ENCODE data around the gene PAX2. TPM values are rescaled to one million over a fixed set of nuclear protein-coding genes. Genes with fewer than 3 reads are reported as not detected.

Gene PAX2
- total and polyA plus RNA-seq, 2 donors = 0.09 to 0.43 TPM

DNA sequence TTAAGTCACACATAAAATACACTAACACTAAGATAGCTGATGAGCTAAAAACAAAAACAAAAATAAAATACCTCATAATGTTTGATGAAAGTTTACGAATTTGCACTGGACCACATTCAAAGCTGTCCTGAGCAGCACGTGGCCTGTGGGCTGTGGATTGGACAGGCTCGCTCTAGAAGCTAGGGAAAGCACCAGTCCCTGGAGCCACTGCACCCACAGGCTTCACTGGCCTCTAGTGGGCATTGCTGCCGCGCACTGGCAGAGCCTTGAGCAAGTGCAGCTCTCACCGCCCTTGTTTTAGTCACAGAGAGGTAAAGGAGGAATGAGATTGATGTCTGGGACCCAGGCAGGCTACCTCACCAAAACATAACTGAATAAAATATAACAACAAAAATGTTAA is 67.6 kb downstream of the PAX2 start:
- DNase-seq (ENCODE audit: low read depth in 6 of 9, low spot score in 9 of 9) = no peak

DNA sequence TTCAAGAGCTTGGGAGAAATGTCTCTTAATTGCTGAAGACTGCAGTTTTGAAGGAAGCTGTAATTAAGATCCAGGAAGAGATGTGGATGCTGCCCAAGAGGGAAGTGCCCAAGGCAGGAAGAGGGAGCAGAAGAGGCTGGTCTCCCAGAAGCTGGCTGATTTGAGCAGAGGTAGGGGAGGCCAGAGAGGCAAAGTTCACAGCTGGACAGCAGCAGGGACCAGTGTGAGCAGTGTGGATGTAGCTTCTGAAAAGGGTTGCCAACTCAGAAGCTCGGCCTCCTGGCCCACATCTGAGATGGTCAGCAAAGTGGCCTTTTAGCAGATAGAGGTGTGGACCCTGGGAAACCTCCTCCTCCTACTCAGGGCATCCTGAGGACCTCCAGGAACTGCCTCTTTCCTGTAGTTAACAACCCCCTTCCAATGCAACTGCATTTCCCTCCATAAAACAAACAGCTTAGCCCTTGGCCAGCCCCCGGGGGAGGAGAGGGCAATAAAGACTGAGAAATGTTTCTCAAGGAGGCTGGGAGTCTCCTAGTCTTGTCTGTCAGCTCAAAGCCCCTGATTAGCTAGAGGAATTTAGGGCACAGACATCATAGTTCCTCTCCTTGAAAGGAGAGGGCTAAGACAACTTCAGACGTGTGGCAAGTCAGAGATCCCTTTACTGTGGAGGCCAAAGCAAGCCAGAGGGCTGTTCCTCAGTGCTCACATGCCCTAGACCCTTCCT is 69.5 kb downstream of the PAX2 start:
- 26% methylated on average over 3 of the region's 3 CpGs for WGBS
- no peaks in the 10 kb centered on the region for H3K36me3 ChIP-seq (ENCODE audit: control insufficient read depth in 2 of 2, insufficient read depth in 2 of 2, low read length in 1 of 2)
- no peak for DNase-seq (ENCODE audit: low read depth in 6 of 9, low spot score in 9 of 9)
- H3K9me3 ChIP-seq (ENCODE audit: control insufficient read depth in 2 of 2, insufficient read depth in 1 of 2, low read length in 1 of 2) = peaks cover 0 to 5% of the 10 kb centered on the region in 2 donors
- no peaks in the 10 kb centered on the region for H3K4me1 ChIP-seq (ENCODE audit: control insufficient read depth in 2 of 2, insufficient read depth in 2 of 2, low read length in 2 of 2)
- no peak overlapping the region for H3K4me3 ChIP-seq (ENCODE audit: low read length in 2 of 2)
- H3K27ac ChIP-seq (ENCODE audit: low read depth in 1 of 2, low read length in 1 of 2) = no peak overlapping the region
- H3K27me3 ChIP-seq (ENCODE audit: control insufficient read depth in 2 of 2, insufficient read depth in 1 of 2, low read length in 1 of 2) = peaks cover 19 to 83% of the 10 kb centered on the region in 2 donors

More for the DNA sequence above, 67.6 kb downstream of the PAX2 start:
- H3K27ac ChIP-seq (ENCODE audit: low read depth in 1 of 2, low read length in 1 of 2) = no peak overlapping the region
- no peak overlapping the region for H3K4me3 ChIP-seq (ENCODE audit: low read length in 2 of 2)
- 85% methylated on average over 6 of the region's 6 CpGs for WGBS
- H3K36me3 ChIP-seq (ENCODE audit: control insufficient read depth in 2 of 2, insufficient read depth in 2 of 2, low read length in 1 of 2) = no peaks in the 10 kb centered on the region
- no peaks in the 10 kb centered on the region for H3K4me1 ChIP-seq (ENCODE audit: control insufficient read depth in 2 of 2, insufficient read depth in 2 of 2, low read length in 2 of 2)
- peaks cover 15 to 90% of the 10 kb centered on the region in 2 donors for H3K27me3 ChIP-seq (ENCODE audit: control insufficient read depth in 2 of 2, insufficient read depth in 1 of 2, low read length in 1 of 2)
- H3K9me3 ChIP-seq (ENCODE audit: control insufficient read depth in 2 of 2, insufficient read depth in 1 of 2, low read length in 1 of 2) = peaks cover 0 to 5% of the 10 kb centered on the region in 2 donors

DNA sequence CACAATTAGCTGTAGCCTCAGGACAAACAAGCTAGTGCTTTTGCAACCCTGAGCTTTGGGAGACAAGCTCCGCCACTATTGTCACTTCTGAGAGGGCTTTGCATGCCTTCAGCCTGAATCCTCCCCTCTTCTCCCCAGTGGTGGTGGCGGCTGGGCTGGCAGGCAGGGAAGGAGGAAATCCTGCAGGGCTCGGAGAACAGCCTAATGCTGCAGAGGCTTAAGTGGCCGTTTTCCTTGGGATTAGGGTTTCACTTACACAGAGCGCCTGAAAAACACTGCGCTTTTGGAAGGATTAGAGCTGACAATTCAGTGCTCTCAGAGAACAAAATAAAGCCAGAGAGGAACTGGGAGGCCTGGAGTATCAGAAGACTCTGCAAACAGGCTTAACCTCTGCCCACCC is 71.3 kb downstream of the PAX2 start:
- H3K4me3 ChIP-seq (ENCODE audit: low read length in 2 of 2) = no peak overlapping the region
- 60% methylated on average over 6 of the region's 6 CpGs for WGBS
- H3K36me3 ChIP-seq (ENCODE audit: control insufficient read depth in 2 of 2, insufficient read depth in 2 of 2, low read length in 1 of 2) = no peaks in the 10 kb centered on the region
- no peak for DNase-seq (ENCODE audit: low read depth in 6 of 9, low spot score in 9 of 9)
- H3K9me3 ChIP-seq (ENCODE audit: control insufficient read depth in 2 of 2, insufficient read depth in 1 of 2, low read length in 1 of 2) = peaks cover 0 to 5% of the 10 kb centered on the region in 2 donors
- H3K27me3 ChIP-seq (ENCODE audit: control insufficient read depth in 2 of 2, insufficient read depth in 1 of 2, low read length in 1 of 2) = peaks cover 25 to 82% of the 10 kb centered on the region in 2 donors
- no peak overlapping the region for H3K27ac ChIP-seq (ENCODE audit: low read depth in 1 of 2, low read length in 1 of 2)
- H3K4me1 ChIP-seq (ENCODE audit: control insufficient read depth in 2 of 2, insufficient read depth in 2 of 2, low read length in 2 of 2) = no peaks in the 10 kb centered on the region

GRCh38 chr10:100817268-100817839 is 72.0 kb downstream of the PAX2 start:
- H3K4me1 ChIP-seq (ENCODE audit: control insufficient read depth in 2 of 2, insufficient read depth in 2 of 2, low read length in 2 of 2) = no peaks in the 10 kb centered on the region
- no peaks in the 10 kb centered on the region for H3K36me3 ChIP-seq (ENCODE audit: control insufficient read depth in 2 of 2, insufficient read depth in 2 of 2, low read length in 1 of 2)
- no peak for DNase-seq (ENCODE audit: low read depth in 6 of 9, low spot score in 9 of 9)
- whole genome bisulfite sequencing = 80% methylated on average over 4 of the region's 4 CpGs
- no peak overlapping the region for H3K27ac ChIP-seq (ENCODE audit: low read depth in 1 of 2, low read length in 1 of 2)
- no peak overlapping the region for H3K4me3 ChIP-seq (ENCODE audit: low read length in 2 of 2)
- H3K27me3 ChIP-seq (ENCODE audit: control insufficient read depth in 2 of 2, insufficient read depth in 1 of 2, low read length in 1 of 2) = peaks cover 25 to 78% of the 10 kb centered on the region in 2 donors
- H3K9me3 ChIP-seq (ENCODE audit: control insufficient read depth in 2 of 2, insufficient read depth in 1 of 2, low read length in 1 of 2) = peaks cover 0 to 5% of the 10 kb centered on the region in 2 donors

DNA sequence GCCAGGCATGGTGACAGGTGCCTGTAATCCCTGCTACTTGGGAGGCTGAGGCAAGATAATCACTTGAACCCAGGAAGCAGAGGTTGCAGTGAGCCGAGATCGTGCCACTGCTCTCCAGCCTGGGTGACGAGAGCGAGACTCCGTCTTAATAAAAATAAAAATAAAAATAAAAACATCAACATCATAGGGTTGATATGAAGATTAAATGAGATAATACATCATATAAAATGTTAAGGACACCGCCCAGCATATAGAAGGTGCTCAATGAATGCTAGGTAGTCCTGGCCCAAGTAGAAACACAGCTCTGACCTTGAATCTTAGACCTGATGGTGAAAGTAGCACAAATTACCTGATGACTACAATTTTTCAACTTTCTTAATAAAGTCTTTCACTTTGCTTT is 74.0 kb downstream of the PAX2 start:
- Histone ChIP-seq H3K36me3 (ENCODE audit: control insufficient read depth in 2 of 2, insufficient read depth in 2 of 2, low read length in 1 of 2) (no peaks in the 10 kb centered on the region), H3K4me1 (ENCODE audit: control insufficient read depth in 2 of 2, insufficient read depth in 2 of 2, low read length in 2 of 2) (no peaks in the 10 kb centered on the region), H3K27ac (ENCODE audit: low read depth in 1 of 2, low read length in 1 of 2) (no peak overlapping the region), H3K4me3 (ENCODE audit: low read length in 2 of 2) (no peak overlapping the region), H3K9me3 (ENCODE audit: control insufficient read depth in 2 of 2, insufficient read depth in 1 of 2, low read length in 1 of 2) (peaks cover 0 to 5% of the 10 kb centered on the region in 2 donors), H3K27me3 (ENCODE audit: control insufficient read depth in 2 of 2, insufficient read depth in 1 of 2, low read length in 1 of 2) (peaks cover 34 to 84% of the 10 kb centered on the region in 2 donors)
- 95% methylated on average over 6 of the region's 6 CpGs for WGBS
- DNase-seq (ENCODE audit: low read depth in 6 of 9, low spot score in 9 of 9) = no peak

GRCh38 chr10:100823194-100823593 is 77.8 kb downstream of the PAX2 start:
- H3K27me3 ChIP-seq (ENCODE audit: control insufficient read depth in 2 of 2, insufficient read depth in 1 of 2, low read length in 1 of 2) = peaks cover 60 to 86% of the 10 kb centered on the region in 2 donors
- peaks cover 0 to 7% of the 10 kb centered on the region in 2 donors for H3K4me1 ChIP-seq (ENCODE audit: control insufficient read depth in 2 of 2, insufficient read depth in 2 of 2, low read length in 2 of 2)
- WGBS = 64% methylated on average over 3 of the region's 3 CpGs
- H3K27ac ChIP-seq (ENCODE audit: low read depth in 1 of 2, low read length in 1 of 2) = no peak overlapping the region
- DNase-seq (ENCODE audit: low read depth in 6 of 9, low spot score in 9 of 9) = no peak
- H3K36me3 ChIP-seq (ENCODE audit: control insufficient read depth in 2 of 2, insufficient read depth in 2 of 2, low read length in 1 of 2) = no peaks in the 10 kb centered on the region
- H3K4me3 ChIP-seq (ENCODE audit: low read length in 2 of 2) = no peak overlapping the region
- H3K9me3 ChIP-seq (ENCODE audit: control insufficient read depth in 2 of 2, insufficient read depth in 1 of 2, low read length in 1 of 2) = peaks cover 0 to under 1% of the 10 kb centered on the region in 2 donors

GRCh38 chr10:100824886-100825285 is 79.5 kb downstream of the PAX2 start:
- H3K9me3 ChIP-seq (ENCODE audit: control insufficient read depth in 2 of 2, insufficient read depth in 1 of 2, low read length in 1 of 2) = peaks cover 0 to 3% of the 10 kb centered on the region in 2 donors
- no peaks in the 10 kb centered on the region for H3K36me3 ChIP-seq (ENCODE audit: control insufficient read depth in 2 of 2, insufficient read depth in 2 of 2, low read length in 1 of 2)
- H3K27ac ChIP-seq (ENCODE audit: low read depth in 1 of 2, low read length in 1 of 2) = no peak overlapping the region
- 56% methylated on average over 3 of the region's 3 CpGs for WGBS
- H3K4me3 ChIP-seq (ENCODE audit: low read length in 2 of 2) = no peak overlapping the region
- DNase-seq (ENCODE audit: low read depth in 6 of 9, low spot score in 9 of 9) = no peak
- peaks cover 0 to 13% of the 10 kb centered on the region in 2 donors for H3K4me1 ChIP-seq (ENCODE audit: control insufficient read depth in 2 of 2, insufficient read depth in 2 of 2, low read length in 2 of 2)
- peaks cover 73 to 93% of the 10 kb centered on the region in 2 donors for H3K27me3 ChIP-seq (ENCODE audit: control insufficient read depth in 2 of 2, insufficient read depth in 1 of 2, low read length in 1 of 2)

DNA sequence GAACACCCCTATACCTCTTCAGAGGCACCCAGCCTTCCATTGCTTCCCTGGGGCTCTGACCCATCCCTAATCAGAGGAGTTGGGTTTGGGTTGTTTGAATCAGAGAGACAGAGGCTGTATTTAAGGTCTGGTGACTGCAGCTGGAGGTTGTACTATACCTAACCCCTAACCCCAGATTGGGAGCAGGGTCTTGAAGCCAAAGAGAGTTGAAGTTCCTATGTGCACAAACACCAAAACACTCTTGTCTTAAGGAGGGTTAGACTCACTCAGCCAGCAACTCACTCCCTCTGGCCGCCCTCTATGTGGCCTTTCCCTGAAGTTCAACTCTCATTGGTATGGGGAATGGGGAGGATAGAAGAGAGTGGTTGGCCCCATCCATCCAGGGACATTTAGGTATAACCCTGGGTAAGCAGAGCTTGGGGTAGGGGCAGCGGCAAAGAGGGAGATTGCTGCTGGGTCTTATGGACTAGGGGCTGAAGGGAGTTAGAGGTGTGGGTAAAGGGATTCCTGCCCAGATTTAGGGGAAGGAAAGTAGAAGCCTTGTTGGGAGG is 80.0 kb downstream of the PAX2 start:
- Histone ChIP-seq H3K27ac (ENCODE audit: low read depth in 1 of 2, low read length in 1 of 2) (no peak overlapping the region), H3K36me3 (ENCODE audit: control insufficient read depth in 2 of 2, insufficient read depth in 2 of 2, low read length in 1 of 2) (no peaks in the 10 kb centered on the region), H3K9me3 (ENCODE audit: control insufficient read depth in 2 of 2, insufficient read depth in 1 of 2, low read length in 1 of 2) (peaks cover 0 to 3% of the 10 kb centered on the region in 2 donors), H3K4me1 (ENCODE audit: control insufficient read depth in 2 of 2, insufficient read depth in 2 of 2, low read length in 2 of 2) (peaks cover 0 to 13% of the 10 kb centered on the region in 2 donors), H3K27me3 (ENCODE audit: control insufficient read depth in 2 of 2, insufficient read depth in 1 of 2, low read length in 1 of 2) (peaks cover 74 to 95% of the 10 kb centered on the region in 2 donors), H3K4me3 (ENCODE audit: low read length in 2 of 2) (no peak overlapping the region)
- no peak for DNase-seq (ENCODE audit: low read depth in 6 of 9, low spot score in 9 of 9)
- WGBS = 10% methylated on average over 2 of the region's 2 CpGs

DNA sequence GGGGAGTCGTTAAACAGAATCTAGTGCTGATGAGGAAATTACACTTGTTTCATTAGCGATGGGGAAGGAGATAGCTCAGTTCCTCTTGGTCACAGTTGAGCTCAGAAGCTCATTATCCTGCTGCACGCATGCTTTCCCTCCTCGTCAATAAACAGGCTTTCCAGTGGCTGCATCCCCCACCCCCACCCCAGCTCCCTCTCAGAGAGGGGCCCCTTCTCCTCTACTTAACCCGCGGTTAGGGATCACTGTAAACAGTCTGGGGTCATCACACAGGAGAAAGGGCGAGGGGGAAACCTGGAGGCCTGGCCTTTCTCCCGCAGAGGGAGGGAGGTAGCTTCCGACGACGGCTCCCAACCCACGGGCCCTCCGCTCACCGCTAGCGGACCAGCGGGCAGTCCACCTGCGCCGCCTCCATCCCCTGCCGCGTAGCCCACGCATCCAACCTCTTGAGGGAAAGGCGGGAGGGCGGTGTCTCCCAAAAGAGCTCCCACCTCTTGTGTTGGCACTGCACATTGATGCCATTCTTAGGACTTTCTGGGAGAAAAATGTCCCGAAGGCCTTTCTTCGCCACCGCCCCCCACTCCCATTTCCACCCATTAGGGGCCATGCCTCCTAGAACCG is 80.8 kb downstream of the PAX2 start:
- Histone ChIP-seq H3K27ac (ENCODE audit: low read depth in 1 of 2, low read length in 1 of 2) (no peak overlapping the region), H3K4me1 (ENCODE audit: control insufficient read depth in 2 of 2, insufficient read depth in 2 of 2, low read length in 2 of 2) (peaks cover 0 to 13% of the 10 kb centered on the region in 2 donors), H3K9me3 (ENCODE audit: control insufficient read depth in 2 of 2, insufficient read depth in 1 of 2, low read length in 1 of 2) (peaks cover 0 to 3% of the 10 kb centered on the region in 2 donors), H3K4me3 (ENCODE audit: low read length in 2 of 2) (no peak overlapping the region), H3K36me3 (ENCODE audit: control insufficient read depth in 2 of 2, insufficient read depth in 2 of 2, low read length in 1 of 2) (no peaks in the 10 kb centered on the region), H3K27me3 (ENCODE audit: control insufficient read depth in 2 of 2, insufficient read depth in 1 of 2, low read length in 1 of 2) (peaks cover 75 to 95% of the 10 kb centered on the region in 2 donors)
- DNase-seq (ENCODE audit: low read depth in 6 of 9, low spot score in 9 of 9) = no peak
- 9% methylated on average over 27 of the region's 27 CpGs for WGBS
